Transverse colon (tissue), 4 donors: ENCODE measurements around the gene IL17REL.

ENCODE experiments used
- CTCF ChIP-seq, 5 experiments: fragments of 200-600 bp in 3 of 5; fragments of 450-650 bp in 2 of 5; sonication (generic) in 3 of 5; IDR thresholded peaks; 1 replicate in 2 of 5; 2 replicates in 3 of 5; pipeline ENCODE4 v1.5.1; 2016 to 2017; ENCODE audit warnings: antibody characterized with exemption in 5 of 5, inconsistent platforms in 3 of 5, mild to moderate bottlenecking in 2 of 5, moderate library complexity in 1 of 5
- POLR2A ChIP-seq: fragments of 450-650 bp; IDR thresholded peaks from one replicate; pipeline ENCODE4 v1.6.1; 2016; ENCODE audit warnings: antibody characterized with exemption, mild to moderate bottlenecking, moderate library complexity
- POLR2AphosphoS5 ChIP-seq, 3 donors: sonication (generic); formaldehyde crosslinking; IDR thresholded peaks; one replicate each; pipeline ENCODE4 v1.6.1; 2016; ENCODE audit warnings: antibody characterized with exemption in 3 of 3

- TF ChIP-seq CTCF (IDR thresholded peaks at IDR 0.05) (no peak), POLR2A (no peak), POLR2AphosphoS5 (IDR thresholded peaks at IDR 0.05) (no peak)
These were observed 36.8 kb downstream of the IL17REL start for GRCh38 chr22:49975543-49976389.
